ENCODE measurements around the gene CTAGE8.
"Not testable (repeated sequence)": the region's sequence is repeated elsewhere in the genome, so short reads cannot be mapped to it uniquely, and the experiment has no call there.

CTAGE8 gene

DNA sequence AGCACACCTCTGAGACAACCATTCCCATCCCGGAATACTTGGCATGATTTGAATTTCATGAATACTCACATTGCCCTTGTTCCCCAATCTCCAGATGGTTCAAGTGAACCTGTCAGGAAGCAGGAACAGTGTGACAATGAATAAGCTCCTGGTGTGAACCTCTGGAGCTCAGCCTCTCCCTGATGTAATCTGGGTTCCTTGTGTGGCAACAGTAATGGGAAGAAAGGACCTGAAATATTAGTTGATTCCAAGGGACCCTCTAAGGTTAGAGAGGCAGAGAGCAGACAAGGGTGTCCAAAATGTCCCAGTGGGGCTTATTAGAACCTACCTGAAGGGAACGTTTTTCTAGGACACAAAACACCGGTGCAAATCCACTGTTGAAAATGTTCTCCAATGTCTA is 13.0 kb downstream of the CTAGE8 start:
- DNase-seq: no peak

DNA sequence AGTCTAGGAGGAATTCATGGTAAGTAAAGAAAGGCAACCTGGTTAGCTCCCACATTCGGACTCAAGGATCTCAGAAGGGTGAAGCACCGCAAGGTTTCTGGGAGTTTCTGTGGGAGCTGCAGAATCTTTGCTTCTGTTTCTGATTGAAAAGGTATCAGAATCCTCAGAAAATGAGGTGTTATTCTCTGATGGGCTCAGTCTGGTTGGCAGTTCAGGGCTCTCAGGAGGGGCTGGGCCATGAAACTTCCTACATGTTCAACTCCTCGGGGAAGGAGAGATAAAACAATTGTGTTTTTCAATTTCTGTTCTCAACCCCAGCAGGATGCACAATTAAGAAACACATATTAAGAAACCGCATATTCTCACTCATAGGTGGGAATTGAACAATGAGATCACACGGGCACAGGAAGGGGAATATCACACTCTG is 13.6 kb downstream of the CTAGE8 start:
- no peak for DNase-seq

DNA sequence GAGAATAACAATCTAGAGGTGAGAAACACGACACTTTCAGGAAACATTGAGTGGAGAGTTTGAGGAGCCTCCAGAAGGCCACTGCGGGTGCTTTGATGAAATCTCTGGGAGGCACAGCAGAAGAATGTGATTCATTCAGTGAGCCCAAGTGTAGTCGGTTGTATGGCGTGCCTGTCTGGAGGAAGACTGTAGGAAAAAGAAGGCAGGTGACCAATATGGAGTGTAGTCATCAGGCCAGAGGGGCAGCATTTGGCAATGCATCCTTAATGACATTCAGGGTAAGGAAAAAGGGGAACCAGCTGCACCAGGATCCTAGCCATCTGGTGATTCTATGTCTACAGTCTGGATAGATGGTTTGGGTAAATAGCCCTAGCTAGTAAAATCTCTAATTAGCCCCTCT is 16.8 kb downstream of the CTAGE8 start:
- DNase-seq: not testable (repeated sequence)

DNA sequence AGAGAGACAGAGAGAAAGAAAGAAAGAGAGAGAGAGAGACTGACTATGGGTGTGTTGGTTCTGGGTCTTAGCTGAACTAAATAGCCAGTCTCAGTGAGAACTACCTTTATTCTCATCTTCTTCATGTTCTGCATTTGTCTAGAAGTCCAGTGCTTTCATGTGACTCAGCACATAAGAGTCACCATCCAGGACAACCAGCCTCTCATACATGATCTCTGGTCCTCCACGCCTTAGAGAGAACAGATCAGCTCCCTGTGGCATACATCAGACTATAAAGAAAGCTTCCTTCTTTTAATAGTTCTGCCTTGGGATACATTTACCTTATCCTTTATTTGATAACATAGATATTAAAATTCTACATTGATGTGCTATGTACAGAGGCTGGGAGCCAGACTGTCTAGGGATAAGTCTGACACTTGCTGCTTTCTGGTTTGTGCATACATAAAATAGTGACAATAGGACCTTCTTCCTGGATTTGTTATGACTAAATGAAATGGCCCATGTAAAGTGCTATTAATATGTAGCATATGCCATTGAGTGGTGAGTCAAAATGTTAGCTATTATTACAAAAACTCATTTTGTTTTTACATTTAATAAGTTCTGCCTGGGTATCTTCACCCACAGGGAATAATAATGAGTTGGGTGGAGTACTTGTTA is 21.3 kb downstream of the CTAGE8 start:
- DNase-seq: not testable (repeated sequence)

DNA sequence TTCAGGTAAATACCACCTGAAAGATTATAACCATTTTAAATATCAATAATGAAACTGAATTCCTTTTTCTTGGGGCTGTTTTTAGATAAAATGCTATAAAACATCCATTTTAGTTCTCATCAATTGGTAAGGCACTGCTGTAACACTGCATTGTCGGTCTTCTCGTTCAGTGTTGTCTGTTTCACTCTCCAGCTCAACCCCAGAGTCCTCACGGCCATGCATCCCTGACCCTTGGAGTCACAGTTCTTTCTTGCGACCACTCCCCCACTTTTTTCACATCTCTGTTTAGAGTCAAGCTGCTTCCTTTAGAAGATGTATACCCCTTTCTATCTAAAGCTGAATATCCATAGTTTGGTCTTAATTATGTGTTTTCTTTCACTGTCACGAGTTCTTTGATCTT is 22.1 kb downstream of the CTAGE8 start:
- DNase-seq: not testable (repeated sequence)

DNA sequence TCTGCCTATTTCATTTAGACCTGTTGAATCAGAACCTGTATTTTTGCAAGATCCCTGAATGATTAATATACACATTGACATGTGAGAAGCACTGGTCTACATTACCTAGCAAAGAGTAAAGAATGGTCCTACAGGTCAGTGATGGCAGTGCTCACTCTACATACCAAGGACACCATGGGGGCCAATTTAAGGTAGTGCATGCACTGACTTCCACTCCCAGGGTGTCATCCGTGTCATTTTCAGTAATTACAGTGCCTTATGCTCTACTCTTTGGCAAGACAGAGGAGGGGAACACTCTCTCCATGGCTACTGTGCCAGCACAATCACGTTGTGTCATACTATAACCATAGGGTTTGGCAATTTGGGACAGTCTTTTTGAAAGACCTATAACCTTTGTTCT is 23.7 kb downstream of the CTAGE8 start:
- DNase-seq: not testable (repeated sequence)

DNA sequence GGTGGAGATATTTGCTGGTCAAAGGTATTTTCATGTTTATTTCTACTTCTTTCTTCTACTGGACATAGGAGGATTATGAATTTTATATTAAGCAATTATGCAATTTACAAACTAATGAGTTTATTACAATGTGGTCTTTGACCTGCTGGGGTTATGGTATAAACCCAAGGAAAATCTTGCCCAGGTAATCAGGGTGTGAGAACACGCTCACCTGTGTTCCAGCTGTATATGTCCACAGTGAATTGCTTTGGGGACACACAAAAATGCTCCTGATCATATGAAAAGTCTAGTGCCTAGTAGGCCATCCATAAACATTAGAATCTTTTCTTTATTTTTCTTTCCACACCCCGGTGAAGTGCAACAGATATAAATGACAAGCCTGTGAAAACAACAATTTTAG is 29.7 kb downstream of the CTAGE8 start, which contains the start of gene OR2A42:
OR2A42 (minus strand) TSS at position 241 of the 400 bp plus-strand sequence. CDS start 6,762 bp downstream, outside the sequence.
- DNase-seq: not testable (repeated sequence)

DNA sequence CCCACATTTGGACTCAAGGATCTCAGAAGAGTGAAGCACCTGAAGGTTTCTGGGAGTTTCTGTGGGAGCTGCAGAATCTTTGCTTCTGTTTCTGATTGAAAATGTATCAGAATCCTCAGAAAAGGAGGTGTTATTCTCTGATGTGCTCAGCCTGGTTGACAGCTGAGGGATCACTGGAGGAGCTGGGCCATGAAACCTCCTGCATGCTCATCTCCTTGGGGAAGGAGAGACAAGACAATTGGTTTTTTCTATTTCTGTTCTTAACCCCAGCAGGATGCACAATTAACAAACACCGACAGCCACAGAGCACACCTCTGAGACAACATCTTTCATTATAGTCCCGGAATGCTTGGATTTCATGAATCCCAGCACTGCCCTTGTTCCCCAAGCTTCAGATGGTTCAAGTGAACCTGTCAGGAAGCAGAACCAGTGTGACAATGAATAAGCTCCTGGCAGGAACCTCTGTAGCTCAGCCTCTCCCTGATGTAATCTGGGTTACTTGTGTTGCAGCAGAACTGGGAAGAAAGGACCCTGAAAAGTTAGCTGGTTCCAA is 30.5 kb downstream of the CTAGE8 start:
- DNase-seq: not testable (repeated sequence)

DNA sequence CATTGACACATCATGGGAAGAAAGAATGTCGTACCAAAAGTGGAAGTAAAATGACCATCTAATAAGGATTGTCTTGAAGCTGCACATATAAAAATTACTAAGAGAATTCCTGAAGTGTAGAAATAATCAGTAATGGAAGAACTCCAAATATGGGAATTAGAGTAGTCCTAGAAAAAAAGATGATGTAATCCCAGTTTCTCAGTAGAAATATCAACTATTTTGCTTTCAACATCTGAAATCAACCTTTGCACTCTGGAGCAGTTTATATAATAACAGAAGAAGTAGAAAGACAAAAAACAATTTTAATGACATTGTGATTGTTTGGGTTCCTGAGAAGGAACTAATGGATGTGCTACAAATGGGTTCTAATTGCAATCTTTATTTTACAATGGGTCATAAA is 36.0 kb downstream of the CTAGE8 start:
- not testable (repeated sequence) for DNase-seq

DNA sequence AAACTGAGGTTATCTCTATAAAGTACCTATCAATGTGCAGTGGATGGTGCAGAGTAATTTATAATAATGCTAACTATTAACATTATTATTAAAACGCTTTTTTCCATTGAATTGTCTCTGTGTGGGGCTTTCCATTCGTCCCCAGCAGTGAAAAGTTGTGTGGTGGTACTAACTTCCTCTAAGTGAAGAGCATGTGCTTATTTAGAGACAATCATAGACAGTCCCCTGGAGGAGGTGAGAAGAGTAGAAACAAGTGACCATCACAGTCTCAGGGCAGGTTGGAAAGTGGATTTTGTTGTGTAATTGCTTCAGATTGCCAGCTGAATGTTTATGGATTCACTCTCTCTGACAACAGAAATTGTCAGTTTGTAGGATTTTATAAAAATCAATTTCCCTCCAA is 38.1 kb downstream of the CTAGE8 start:
- not testable (repeated sequence) for DNase-seq

DNA sequence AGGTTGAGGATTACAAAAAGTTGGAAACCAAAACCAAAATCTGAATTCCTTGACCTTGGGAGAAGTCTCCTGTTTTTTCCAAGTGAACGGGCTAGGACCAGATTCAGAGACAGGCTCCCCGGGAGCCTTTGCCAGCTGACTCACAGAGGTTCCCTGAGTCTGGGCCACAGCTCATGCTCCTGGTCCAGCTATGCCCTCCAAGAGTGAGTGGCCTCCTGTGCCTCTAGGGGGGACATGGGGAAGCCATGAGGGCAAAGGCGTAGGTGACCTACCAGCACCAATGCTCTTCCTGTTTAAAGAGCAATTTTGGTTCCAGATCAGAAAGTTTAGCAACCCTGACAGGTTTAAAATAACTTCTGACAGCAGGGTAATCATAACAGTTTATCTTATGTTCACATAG is 40.3 kb downstream of the CTAGE8 start:
- not testable (repeated sequence) for DNase-seq

DNA sequence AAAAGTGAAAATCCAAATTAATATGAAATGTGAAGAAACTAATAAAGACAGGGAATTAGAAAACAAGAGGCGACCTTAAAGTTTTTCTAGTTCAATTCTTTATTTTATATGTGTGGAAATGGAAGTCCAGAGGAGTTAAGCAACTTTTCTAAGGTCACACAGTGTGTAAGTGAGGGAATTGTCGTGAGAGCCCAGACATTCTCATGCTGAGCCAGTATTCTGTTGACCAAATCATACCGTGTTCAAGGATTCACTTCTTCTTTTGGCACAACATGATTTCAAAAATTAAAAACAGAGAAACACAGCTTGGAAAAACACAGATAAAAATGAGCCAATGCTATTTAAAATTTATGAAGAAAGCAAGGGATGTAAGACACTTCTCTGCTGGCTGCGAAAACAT is 42.2 kb downstream of the CTAGE8 start:
- not testable (repeated sequence) for DNase-seq

DNA sequence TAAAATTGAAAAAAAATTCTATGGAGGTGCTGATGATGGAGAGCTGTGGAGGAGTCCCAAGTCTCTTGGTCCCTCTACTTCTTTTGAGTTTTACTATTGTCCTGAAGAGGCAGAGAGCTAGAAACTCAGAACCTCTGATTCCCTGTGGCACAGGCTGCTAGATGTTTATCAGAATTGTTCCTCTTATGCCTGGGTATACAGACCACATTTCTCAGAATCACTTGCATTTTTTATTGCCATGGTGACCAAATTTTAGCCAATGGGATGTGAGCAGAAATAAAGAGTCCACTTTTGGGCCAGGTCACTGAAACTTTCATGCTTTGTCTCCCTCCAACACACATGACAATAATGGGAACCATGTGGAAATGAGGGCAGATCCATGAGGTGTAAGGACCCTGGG is 45.4 kb downstream of the CTAGE8 start:
- DNase-seq: not testable (repeated sequence)

DNA sequence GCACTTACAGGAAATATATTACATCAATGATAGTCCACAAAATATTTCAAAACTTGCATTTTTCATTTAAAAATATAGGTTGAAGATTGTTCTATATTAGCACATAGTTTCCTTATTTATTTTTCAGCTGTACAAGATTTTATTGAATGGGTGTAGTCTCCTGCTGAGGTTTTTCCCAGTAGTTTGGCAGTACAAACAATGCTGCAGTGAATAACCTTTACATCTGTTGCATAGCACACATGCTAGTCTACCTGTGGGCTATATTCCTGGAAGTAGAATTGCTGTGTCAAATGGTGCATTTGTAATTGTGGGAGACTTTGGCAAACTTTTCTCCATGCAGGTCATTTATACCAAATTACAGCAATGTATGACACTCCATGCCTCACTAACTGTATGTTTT is 48.6 kb downstream of the CTAGE8 start:
- not testable (repeated sequence) for DNase-seq

DNA sequence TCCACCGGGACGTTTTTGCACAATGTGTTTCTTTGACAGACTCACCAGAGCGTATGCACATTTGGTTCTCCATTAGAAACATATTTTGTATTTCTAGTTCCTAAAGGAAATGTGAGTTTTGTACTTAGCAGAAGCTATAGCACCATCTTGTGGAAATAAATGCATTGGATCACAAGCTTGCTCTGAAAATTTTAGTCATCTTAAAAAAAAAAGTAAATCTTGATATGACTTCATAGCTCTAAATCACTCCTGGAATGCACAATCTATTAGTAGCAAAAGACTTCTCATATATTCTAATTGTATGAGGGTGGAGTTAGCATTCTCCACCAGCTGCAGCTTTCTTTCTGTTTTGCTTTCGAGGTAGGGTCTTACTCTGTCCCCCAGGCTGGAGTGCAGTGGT is 49.9 kb downstream of the CTAGE8 start:
- DNase-seq: not testable (repeated sequence)

DNA sequence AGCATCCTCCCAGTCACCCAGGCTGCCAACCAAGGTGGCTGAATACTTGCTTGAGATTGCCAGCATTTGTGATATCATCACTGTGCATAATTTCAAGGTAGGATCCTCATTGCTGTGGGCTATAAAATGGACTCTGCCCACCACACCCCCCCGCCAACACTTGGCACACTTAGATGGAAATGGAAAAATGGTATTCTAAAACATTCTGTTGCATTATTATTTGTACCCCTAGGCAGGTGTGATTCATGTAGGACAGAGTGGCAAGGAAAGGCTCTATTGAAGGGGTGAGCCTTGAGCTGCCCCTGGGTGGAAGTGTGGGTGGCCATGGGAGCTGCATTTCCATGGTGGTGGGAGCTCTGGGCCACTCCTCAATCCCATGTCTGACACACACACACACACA is 50.5 kb downstream of the CTAGE8 start:
- not testable (repeated sequence) for DNase-seq

DNA sequence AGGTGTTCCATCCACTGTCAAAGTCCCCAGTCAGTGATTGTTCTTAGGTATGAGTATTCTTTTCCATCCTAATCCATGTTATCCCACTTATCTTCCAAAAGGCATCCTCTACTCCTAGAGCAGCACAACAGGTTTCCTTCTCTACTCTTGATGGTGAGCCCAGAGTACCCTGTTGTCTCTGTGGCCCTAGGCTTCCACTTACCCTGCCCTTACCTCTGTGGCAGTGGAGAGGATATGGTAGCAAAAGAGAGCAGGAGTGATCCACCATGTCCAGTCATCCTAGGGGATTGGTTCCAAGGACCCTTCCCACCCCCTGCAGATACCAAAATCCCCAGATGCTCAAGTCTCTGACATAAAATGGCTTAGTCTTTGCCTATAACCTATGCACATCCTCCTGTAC is 51.9 kb downstream of the CTAGE8 start:
- not testable (repeated sequence) for DNase-seq

All from NCI-H524 (cell line).